ENCODE results near the gene PLXNA2.

DNA sequence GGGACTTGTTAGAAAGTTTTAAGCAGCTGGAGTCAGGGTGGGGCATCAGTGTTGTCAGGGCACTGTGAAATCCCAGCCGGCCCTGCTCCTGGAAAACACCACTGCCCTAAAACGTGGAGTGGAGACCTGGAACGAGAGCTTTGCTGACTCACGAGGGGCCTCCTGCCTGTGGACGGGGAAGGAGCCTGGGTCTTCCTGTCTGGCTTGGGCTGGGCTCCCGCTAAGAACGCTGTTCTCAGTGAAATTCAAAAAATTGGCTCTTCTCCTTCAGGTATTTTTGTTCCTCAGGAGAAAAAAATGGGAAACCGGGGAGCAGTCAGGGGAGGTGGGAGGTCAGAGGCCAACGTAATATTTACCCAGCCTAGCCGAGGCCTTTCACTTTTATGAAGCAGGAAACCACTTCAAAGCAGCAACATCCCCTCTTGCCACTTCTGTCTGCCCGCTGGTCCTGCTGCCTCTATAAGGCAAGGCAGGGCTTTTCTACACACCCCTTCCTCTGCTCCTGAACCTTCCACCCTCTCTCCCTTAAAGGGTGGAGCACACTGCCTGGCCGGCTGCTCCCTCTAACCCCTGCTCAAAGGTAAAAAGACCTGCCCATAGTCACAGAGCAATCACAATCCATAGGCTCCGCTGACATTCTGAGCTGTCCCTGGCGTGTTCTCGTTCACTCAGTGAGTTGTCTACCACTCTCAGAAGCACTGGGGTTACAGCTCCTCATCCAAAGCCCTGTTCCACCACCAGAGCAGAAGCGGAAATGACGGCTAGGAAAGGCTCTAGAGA, 8.0 kb downstream of the PLXNA2 start:
- no peak for TF ChIP-seq EZH2 (IDR thresholded peaks at IDR 0.05; ENCODE audit: low read depth)
- TF ChIP-seq, protein P1, sequence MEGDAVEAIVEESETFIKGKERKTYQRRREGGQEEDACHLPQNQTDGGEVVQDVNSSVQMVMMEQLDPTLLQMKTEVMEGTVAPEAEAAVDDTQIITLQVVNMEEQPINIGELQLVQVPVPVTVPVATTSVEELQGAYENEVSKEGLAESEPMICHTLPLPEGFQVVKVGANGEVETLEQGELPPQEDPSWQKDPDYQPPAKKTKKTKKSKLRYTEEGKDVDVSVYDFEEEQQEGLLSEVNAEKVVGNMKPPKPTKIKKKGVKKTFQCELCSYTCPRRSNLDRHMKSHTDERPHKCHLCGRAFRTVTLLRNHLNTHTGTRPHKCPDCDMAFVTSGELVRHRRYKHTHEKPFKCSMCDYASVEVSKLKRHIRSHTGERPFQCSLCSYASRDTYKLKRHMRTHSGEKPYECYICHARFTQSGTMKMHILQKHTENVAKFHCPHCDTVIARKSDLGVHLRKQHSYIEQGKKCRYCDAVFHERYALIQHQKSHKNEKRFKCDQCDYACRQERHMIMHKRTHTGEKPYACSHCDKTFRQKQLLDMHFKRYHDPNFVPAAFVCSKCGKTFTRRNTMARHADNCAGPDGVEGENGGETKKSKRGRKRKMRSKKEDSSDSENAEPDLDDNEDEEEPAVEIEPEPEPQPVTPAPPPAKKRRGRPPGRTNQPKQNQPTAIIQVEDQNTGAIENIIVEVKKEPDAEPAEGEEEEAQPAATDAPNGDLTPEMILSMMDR (conservative IDR thresholded peaks at IDR 0.05): no peak

Data from PC-9 (cell line).